Endothelial cell of umbilical vein (primary cell): ENCODE measurements around the gene MGLL.

Experiments used
- EZH2 ChIP-seq: IDR thresholded peaks from 2 replicates; pipeline ENCODE4 v1.6.1; 2012; ENCODE audit warnings: borderline replicate concordance, low read depth, mild to moderate bottlenecking, moderate library complexity, low read length, inconsistent platforms; ENCODE audit not compliant: severe bottlenecking
- JUN ChIP-seq: IDR thresholded peaks from 2 replicates; pipeline ENCODE4 v1.6.1; 2011; ENCODE audit warnings: borderline replicate concordance, low read depth; ENCODE audit not compliant: insufficient read length, insufficient read depth
- POLR2A ChIP-seq: IDR thresholded peaks from 2 replicates; pipeline ENCODE4 v1.6.1; 2012; ENCODE audit warnings: low read depth, mild to moderate bottlenecking, control low read depth, low read length
- POLR2AphosphoS5 ChIP-seq: IDR thresholded peaks from 2 replicates; pipeline ENCODE4 v1.6.1; 2012; ENCODE audit warnings: low read depth, mild to moderate bottlenecking, control low read depth, low read length, moderate library complexity; ENCODE audit not compliant: insufficient read depth
- TF ChIP-seq, protein P1 (sequence below), 2 donors: IDR thresholded peaks; 1 replicate in 1 of 2; 2 replicates in 1 of 2; pipeline ENCODE4 v1.5.1; 2011; ENCODE audit warnings: low read length in 2 of 2, mild to moderate bottlenecking in 2 of 2, moderate library complexity in 2 of 2, control low read depth in 1 of 2, inconsistent platforms in 1 of 2, low read depth in 1 of 2; ENCODE audit not compliant: insufficient read depth in 1 of 2; ENCODE audit errors: extremely low read depth in 1 of 2
- TF ChIP-seq, protein P2 (sequence below): IDR thresholded peaks from 2 replicates; pipeline ENCODE4 v1.6.1; 2011; ENCODE audit not compliant: insufficient read depth, insufficient read length

- TF ChIP-seq POLR2AphosphoS5 (no peak), EZH2 (no peak), POLR2A (no peak), JUN (no peak)
- TF ChIP-seq, protein P1, sequence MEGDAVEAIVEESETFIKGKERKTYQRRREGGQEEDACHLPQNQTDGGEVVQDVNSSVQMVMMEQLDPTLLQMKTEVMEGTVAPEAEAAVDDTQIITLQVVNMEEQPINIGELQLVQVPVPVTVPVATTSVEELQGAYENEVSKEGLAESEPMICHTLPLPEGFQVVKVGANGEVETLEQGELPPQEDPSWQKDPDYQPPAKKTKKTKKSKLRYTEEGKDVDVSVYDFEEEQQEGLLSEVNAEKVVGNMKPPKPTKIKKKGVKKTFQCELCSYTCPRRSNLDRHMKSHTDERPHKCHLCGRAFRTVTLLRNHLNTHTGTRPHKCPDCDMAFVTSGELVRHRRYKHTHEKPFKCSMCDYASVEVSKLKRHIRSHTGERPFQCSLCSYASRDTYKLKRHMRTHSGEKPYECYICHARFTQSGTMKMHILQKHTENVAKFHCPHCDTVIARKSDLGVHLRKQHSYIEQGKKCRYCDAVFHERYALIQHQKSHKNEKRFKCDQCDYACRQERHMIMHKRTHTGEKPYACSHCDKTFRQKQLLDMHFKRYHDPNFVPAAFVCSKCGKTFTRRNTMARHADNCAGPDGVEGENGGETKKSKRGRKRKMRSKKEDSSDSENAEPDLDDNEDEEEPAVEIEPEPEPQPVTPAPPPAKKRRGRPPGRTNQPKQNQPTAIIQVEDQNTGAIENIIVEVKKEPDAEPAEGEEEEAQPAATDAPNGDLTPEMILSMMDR (IDR thresholded peaks at IDR 0.05; ENCODE audit: extremely low read depth in 1 of 2, insufficient read depth in 1 of 2, low read depth in 1 of 2, low read length in 2 of 2), result no peak
- TF ChIP-seq, protein P2, sequence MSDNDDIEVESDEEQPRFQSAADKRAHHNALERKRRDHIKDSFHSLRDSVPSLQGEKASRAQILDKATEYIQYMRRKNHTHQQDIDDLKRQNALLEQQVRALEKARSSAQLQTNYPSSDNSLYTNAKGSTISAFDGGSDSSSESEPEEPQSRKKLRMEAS, result no peak
Observed at GRCh38 chr3:127736801-127737539, 85.3 kb downstream of the MGLL start.
